Islet precursor cell (in vitro differentiated cells): ENCODE results near the gene ELAVL1.
"Not testable (repeated sequence)": the region's sequence is repeated elsewhere in the genome, so short reads cannot be mapped to it uniquely, and the experiment has no call there.

Experiments
- DNase-seq: peaks from one replicate; pipeline ENCODE4 v3.0.0-alpha.2; 2018

ELAVL1 gene

DNA sequence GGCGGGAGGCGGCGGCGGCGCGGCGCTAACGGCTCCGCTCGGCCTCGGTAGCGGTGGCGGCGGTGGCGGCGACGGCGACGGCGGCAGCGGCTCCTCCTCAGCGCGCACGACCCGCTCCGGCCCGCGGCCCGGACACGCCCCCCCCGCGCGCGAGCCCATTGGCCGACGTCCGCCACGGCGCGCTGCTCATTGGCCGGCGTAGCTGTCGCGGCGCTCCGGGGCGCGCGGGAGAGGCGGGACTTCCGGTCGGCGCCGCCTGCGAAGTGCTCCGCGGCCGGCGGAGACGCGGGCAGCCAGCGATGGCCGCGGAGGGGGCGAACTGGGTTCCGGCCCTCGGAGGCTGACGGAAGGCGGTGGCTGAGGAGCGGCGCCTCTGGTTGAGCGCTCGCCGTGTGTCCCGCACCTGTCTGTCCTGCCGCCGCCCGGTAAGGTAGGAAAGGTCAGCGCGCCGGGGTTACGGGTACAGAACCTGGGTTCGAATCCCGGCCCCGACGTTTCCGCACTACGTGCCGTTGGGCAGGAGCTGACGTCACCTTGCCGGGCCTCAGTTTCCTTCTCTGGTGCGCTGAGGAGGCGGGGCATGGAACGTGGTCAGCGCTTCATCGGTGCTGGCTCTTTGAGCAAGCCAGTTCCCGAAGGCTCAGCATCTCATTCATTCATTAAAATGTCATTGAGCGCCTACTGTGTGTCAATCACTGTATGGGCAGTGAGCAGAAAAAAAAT is at the start of gene ELAVL1:
TSS of gene ELAVL1 (minus strand) at position 108 of the 723 bp plus-strand sequence. CDS start 13,826 bp downstream, outside the sequence.
- peak; percentile 93 for DNase-seq

GRCh38 chr19:8054169-8054568 is 48.7 kb upstream of the ELAVL1 start:
- DNase-seq, result no peak

GRCh38 chr19:8052464-8052859 is 47.0 kb upstream of the ELAVL1 start, which contains the start of gene CCL25:
TSS of gene CCL25 (plus strand) at chr19:8052760. CDS start at chr19:8053050, 290 bp downstream.
- no peak for DNase-seq

- DNase-seq, result peak; percentile 98
Measured at GRCh38 chr19:8050274-8051096, 45.0 kb upstream of the ELAVL1 start.

DNA sequence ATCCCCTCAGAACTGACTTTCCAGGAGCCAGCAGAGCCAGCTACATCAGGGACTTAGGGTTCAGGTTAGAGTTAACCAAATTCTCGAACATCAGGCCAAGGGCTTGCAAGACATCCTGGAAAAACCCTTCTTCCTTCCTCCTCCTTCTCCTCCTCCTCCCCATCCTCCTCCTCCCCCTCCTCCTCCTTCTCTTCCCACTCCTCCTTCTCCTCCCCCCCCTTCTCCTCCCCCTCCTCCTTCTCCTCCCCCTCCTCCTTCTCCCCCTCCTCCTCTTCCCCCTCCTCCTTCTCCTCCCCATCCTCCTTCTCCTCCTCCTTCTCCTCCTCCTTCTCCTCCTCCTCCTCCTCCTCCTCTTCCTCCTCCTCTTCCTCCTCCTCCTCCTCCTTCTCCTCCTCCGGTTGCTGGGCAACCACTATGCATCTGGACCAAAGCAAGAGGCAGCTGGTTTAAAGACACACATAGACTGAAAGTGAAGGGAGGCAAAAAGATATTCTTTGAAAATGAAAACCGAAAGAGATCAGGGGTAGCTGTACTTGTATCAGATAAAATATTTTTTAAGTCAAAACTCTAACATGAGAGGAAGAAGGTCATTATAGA is 41.2 kb upstream of the ELAVL1 start:
- no peak for DNase-seq

DNA sequence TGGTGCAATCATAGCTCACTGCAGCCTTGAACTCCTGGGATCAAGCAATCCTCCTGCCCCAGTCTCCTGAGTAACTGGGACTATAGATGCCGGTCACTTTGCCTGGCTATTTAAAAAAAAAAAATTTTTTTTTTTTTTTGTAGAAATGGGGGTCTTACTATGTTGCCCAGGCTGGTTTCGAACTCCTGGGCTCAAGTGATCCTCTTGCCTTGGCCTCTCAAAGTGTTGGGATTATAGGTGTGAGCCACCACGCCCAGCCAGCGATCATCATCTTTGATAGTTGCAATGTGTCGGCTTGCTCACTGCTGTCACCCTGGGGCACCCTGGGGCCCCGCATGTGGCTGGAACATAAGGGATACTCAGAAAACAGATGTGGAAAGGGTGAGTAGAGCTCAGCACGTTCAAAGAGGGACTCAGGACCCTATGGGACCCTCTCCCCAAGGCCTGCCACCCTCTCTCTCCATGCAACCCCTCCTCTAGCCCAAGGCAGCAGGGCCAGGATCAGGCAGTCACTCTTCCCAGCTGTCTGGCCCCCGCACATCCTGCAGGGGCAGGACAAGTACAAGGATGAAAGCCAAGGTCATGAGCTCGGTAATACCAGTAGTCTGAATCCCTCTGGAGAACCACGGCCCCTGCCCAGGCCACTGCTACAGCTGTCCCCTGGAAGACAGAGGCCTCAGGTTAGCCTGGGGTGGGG is 40.6 kb upstream of the ELAVL1 start:
- no peak for DNase-seq

- no peak for DNase-seq
Measured at GRCh38 chr19:8044018-8044417, 38.6 kb upstream of the ELAVL1 start.

DNA sequence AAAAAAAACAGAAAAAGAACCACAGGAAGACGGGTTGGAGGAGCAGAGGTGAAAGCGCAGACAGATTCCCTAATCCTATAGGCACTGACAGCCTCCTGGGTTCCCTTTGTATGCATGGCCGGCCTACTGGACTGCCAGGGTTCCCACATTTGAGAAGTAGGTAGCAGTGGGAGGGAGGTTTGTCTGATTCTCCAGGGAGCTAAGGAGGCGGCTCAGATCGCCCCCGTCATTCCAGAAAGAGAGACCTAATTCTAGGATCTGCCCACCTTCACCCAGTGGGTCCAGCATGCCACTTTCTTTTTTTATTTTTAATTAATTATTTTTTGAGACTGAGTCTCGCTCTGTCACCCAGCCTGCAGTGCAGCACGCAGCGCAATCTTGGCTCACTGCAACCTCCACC is 37.5 kb upstream of the ELAVL1 start:
- DNase-seq, result no peak

- DNase-seq, result no peak
Measured at GRCh38 chr19:8041531-8041931, 36.1 kb upstream of the ELAVL1 start.

GRCh38 chr19:8039231-8039630 is 33.8 kb upstream of the ELAVL1 start:
- no peak for DNase-seq

GRCh38 chr19:8038815-8039214 is 33.4 kb upstream of the ELAVL1 start:
- no peak for DNase-seq

DNA sequence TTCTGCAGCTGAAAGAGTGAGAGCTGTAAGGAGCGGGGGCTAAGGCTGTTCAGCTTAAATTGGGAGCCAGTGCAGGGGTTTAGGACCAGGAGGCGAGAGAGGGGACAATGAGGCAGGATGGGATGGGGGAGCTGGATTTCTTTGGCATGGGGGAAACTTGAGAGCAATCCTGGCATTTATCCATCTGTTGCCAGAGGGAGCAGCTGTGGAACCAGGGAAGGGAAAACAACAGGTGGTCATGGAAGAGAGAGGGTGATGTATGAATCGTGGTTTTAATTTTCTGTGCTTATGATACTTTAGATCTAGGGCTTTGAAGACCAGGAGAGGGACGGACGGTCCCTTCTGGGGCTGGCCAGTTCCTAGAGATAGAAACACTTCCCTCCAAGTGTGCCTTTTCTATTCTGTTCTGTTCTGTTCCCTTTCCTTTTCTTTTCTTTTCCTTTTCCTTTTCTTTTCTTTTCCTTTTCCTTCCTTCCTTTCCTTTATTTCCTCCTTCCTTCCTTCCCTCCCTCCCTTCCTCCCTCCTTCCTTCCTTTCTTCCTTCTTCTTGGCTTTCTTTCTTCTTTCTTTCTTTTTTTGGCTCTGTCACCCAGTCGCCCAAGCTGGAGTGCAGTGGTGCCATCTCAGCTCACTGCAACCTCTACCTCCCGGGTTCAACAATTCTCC is 31.1 kb upstream of the ELAVL1 start:
- no peak for DNase-seq

GRCh38 chr19:8034178-8034525 is 28.7 kb upstream of the ELAVL1 start:
- no peak for DNase-seq

- peak; percentile 73 for DNase-seq
Measured at GRCh38 chr19:8033287-8034177, 28.1 kb upstream of the ELAVL1 start.

DNA sequence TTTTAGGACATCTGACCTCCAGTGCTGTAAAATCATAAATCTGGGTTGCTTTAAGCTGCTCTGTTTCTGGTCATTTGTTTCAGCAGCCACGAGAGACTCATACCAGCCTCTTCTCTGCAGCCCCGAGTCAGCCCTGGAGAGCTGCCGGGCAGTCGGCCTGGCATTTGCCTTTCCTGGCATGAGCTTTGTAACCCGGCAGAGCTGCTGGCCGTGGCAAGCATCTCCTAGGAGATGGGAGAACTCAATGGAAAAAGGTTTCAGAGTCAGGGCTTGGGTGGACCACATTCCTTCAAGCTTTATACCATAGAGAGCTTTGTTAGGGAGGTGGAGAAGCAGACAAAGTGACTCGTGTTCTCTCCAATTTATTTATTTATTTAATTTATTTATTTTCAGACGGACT is 25.5 kb upstream of the ELAVL1 start:
- DNase-seq, result no peak

- DNase-seq, result peak; percentile 96
Measured at GRCh38 chr19:8028951-8029491, 23.6 kb upstream of the ELAVL1 start.

- DNase-seq, result no peak
Measured at GRCh38 chr19:8025316-8025715, 19.9 kb upstream of the ELAVL1 start.

DNA sequence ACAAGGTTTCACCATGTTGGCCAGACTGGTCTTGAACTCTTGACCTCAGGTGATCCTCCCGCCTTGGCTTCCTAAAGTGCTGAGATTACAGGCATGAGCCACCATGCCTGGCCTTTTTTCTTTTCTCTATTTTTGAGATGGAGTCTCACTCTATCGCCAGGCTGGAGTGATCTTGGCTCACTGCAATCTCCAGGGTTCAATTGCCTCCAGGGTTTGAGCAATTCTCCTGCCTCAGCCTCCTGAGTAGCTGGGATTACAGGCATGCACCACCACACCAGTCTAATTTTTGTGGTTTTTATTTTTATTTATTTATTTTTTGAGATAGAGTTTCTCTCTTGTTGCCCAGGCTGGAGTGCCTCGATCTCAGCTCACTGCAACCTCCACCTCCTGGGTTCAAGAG is 18.8 kb upstream of the ELAVL1 start:
- DNase-seq, result not testable (repeated sequence)

- DNase-seq, result no peak
Measured at GRCh38 chr19:8023371-8023770, 17.9 kb upstream of the ELAVL1 start.

DNA sequence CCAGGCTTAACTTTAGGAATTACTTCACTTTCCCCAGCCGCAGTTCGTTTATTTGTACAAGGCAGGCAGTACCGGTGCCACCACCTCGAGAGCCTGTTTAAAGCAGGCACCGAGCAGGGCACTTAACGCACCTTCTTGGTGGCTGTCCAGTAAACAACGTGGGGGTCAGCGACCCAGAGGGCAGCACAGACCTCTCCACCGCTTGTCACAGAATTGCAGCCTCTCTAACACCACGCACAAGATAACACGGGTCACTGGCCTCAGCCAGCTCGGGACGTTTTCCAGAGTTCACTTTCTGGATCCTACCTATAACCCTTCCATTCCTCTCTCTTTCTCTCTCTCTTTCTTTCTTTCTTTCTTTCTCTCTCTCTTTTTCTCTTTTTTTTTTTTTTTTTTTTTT is 16.8 kb upstream of the ELAVL1 start:
- DNase-seq, result no peak

- DNase-seq, result no peak
Measured at GRCh38 chr19:8021374-8021773, 15.9 kb upstream of the ELAVL1 start.
